ENCODE data around the gene UNC45B.
"Not testable (repeated sequence)": the region's sequence is repeated elsewhere in the genome, so short reads cannot be mapped to it uniquely, and the experiment has no call there.

Gene UNC45B

DNA sequence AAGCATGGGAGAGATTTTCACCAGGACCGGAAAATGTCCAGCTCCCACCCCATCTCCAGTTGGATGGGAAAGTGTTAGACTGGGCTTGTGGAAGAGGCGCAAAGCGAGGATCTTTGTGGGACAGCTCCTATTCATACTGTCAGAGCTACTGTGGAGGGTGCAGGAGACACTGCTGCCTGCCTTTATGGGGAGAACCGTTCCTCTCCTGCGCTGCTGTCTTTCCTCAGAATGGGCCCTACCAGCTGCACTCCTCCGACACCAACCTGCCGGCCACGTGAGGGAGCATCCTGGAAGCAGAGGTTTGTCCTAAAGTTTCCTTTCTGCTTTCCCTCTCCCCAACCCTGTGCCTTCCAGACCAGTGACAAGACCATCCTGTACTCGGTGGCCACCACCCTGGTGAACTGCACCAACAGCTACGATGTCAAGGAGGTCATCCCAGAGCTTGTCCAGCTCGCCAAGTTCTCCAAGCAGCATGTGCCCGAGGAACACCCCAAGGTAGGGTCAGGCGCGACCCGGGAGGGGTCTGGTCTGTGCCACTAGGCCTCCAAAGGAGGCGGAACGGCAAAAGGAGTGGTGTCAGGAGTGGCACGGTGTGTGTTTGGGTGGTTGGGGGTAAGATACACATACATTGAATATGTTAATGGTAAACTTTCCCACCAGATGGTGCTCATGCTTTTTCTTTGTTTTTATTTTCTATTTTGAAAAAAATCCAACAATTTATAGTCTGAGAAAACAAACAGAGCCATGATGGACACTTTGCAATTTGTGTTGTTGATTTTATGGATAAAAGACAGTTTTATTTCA is 23.6 kb downstream of the UNC45B start:
- DNase-seq (ENCODE audit: low spot score), result peak; percentile 52

DNA sequence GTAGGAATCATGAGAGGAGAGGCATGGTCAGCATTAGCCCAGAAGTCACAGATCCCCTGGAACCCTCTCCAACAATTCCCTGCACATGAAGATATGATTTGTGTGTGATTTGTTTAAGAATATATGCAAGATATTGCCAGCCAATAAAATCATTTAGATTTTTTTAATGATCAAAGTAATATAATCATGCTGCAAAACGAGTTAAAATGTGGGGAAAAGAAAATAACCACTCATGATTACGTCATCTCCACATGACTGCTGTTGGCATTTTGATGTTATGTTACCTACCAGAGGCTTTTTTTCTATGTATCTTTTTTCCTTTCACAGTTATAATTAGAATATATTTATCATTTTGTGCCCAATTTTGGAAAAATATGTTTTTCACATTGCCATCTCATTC is 24.2 kb downstream of the UNC45B start:
- no peak for DNase-seq (ENCODE audit: low spot score)

GRCh38 chr17:35172321-35172720 is 24.7 kb downstream of the UNC45B start:
- DNase-seq (ENCODE audit: low spot score), result not testable (repeated sequence)

GRCh38 chr17:35174835-35175334 is 27.3 kb downstream of the UNC45B start:
- DNase-seq (ENCODE audit: low spot score), result no peak

DNA sequence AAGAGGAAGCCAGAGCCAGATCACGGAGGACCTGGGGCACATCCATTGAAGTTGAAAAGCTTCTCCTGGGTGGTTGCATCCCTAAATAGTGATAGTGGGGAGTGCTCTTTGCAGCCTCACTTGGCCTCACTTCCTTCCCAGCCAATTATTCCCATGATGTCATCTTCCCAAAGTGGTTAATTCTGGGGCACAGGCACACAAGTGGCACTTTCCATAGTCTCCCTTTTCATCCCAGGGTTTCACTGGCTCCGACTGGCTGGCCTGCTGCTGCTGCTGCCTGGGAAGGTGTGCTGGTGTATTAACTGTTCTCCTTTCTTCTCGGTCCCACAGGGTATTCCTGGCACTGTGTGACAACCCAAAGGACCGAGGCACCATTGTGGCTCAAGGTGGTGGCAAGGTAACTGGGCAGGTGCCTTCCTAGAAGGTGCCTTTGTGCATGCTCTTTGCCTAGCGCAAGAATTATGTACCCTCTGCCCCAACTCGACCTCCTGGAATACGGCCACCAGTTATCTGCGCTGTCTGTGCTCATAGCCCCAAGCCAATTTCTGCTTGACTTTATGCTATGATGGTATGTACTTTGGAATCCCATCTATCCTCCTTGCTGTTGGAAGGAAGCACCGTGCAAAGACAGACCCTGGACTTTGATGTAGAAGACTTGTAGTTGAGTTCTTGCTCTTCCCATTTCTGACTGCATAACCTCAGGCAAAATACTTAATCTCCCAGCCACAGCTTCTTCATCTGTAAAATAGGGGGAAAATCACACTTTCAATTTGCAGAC is 28.2 kb downstream of the UNC45B start:
- DNase-seq (ENCODE audit: low spot score), result no peak

DNA sequence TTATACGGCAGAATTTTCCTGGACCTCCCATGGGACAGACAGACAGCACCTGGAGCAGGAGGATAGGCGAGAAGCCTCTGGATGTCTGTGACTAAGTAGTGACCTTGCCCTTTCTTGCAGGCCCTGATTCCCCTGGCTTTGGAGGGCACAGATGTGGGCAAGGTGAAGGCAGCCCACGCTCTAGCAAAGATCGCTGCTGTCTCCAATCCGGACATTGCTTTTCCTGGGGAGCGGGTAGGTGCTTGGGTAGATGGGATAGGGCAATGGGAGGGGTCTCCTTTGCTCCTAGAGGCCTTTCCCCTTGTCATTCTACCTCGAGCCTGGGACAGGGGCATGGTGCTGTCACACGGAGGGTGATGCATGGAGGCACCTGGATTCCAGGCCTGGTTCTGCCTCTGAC is 29.3 kb downstream of the UNC45B start:
- no peak for DNase-seq (ENCODE audit: low spot score)

GRCh38 chr17:35179379-35179778 is 31.8 kb downstream of the UNC45B start:
- DNase-seq (ENCODE audit: low spot score), result not testable (repeated sequence)

- DNase-seq (ENCODE audit: low spot score), result no peak
These were observed 35.7 kb downstream of the UNC45B start for GRCh38 chr17:35183332-35183731.

DNA sequence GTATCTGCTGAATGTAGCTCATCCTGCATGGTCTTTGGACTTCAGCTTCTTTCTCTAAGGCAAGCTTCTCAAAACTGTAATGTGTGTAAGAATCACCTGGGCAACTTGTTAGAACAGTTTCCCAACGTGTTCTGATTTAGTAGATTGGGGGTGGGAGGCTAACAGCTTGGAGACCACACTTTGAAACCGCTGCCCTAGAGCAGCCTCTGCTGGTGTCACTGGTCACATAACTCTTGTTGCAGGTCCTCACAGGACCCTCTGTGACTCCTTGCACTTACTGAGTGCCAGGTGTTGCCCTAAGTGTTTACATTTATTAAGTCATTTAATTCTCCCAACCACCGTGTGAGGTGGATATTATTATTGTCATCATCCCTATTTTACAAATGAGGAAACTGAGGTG is 36.7 kb downstream of the UNC45B start:
- DNase-seq (ENCODE audit: low spot score), result no peak

GRCh38 chr17:35185849-35186248 is 38.2 kb downstream of the UNC45B start:
- DNase-seq (ENCODE audit: low spot score), result no peak

- no peak for DNase-seq (ENCODE audit: low spot score)
These were observed 39.9 kb downstream of the UNC45B start for GRCh38 chr17:35187481-35187880.

- no peak for DNase-seq (ENCODE audit: low spot score)
These were observed 40.5 kb downstream of the UNC45B start for GRCh38 chr17:35188111-35188510.

DNA sequence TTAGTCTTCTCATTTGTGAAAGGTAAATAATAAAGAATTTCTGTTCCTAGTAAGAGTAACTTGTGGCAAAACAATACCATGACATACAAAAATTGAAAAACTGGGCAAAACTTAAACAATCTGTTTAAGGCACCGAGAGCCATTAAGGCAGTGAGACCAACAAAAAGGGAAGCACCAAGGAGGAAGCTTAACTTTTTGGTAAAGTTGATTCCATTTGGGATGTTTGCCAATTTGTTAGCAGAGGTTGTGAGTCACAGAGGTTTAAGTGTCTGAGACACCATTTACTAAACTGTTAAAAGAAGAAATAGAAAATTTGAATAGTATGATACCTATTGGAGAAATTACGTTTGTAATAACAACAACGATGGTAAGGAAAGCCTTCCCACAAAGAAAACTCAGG is 41.7 kb downstream of the UNC45B start:
- no peak for DNase-seq (ENCODE audit: low spot score)

DNA sequence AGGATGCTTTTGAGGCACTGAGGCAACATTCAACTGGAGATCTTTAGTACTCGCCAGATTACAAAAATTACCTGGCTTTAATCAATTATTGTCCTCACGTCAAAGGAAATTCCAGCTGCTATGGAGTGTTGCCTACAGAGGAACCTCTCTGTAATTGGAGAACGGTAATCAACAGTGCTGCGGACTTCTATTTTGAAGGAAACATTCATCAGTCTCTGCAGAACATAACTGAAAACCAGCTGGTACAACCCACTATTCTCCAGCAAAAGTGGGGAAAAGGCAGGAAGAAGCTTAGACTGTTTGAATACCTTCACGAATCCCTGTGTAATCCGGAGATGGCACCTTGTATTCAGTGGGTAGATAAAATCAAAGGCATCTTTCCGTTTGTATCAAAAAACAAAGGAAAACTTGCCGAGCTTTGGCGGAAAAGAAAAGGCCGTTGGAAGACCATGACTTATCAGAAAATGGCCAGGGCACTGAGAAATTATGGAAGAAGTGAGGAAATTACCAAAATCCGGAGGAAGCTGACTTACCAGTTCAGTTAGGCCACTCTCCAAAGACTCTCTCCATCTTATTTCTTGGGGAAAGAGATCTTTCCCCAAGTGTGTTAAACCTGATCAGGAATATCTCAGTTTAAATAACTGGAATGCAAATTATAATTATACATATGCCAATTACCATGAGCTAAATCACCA is 43.5 kb downstream of the UNC45B start:
- DNase-seq (ENCODE audit: low spot score), result no peak

DNA sequence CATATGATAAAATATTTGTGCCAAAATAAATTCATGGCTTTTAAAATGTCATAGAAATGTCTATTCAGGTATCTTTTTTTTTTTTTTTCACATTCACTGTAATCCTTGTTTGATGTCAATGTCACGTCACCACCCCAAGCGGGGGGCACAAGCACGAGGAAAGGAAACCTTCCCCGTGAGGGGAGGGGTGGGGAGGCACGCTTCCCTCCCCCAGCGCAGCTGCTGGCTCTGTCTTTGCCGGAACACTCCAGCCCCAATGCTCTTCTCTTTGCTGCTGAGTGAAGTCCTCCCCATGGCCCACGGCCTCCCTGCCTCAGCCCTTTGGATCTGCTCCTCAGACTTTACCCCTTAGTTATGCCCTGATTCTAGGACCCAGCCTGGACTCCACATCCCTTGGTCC is 45.1 kb downstream of the UNC45B start:
- no peak for DNase-seq (ENCODE audit: low spot score)

GRCh38 chr17:35194001-35194400 is 46.4 kb downstream of the UNC45B start, which contains the start of gene SLC35G3:
Gene SLC35G3, minus strand, starts transcription at chr17:35194393. Its CDS starts 86 bp downstream, at chr17:35194307.
- not testable (repeated sequence) for DNase-seq (ENCODE audit: low spot score)

DNA sequence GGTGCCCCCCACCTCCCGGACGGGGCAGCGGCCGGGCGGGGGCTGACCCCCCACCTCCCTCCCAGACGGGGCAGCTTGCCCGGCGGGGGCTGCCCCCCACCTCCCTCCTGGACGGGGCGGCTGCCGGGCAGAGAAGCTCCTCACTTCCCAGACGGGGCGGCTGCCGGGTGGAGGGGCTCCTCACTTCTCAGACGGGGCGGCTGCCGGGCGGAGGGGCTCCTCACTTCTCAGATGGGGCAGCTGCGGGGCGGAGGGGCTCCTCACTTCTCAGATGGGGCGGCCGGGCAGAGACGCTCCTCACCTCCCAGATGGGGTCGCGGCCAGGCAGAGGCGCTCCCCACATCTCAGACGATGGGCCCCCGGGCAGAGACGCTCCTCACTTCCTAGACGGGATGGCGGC is 47.4 kb downstream of the UNC45B start:
- DNase-seq (ENCODE audit: low spot score), result not testable (repeated sequence)

- DNase-seq (ENCODE audit: low spot score), result not testable (repeated sequence)
These were observed 55.0 kb downstream of the UNC45B start for GRCh38 chr17:35202582-35202981.

GRCh38 chr17:35210741-35211140 is 63.1 kb downstream of the UNC45B start:
- no peak for DNase-seq (ENCODE audit: low spot score)

DNA sequence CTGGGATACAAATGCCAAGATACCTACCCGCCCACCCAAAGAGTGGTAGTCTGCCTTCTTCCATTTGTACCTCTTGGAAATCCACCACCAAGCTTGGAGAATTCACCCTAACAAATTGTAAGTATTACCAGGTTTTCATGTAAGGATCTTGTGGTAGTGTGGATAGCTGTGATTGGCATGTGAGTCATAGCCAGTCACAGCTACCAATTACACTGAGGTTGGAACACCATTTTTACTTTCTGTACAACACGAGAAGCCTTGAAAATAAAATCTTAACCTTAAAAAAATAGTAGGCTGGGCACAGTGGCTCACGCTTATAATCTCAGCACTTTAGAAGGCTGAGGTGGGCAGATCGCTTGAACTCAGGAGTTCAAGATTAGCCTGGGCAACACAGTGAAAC is 65.1 kb downstream of the UNC45B start:
- no peak for DNase-seq (ENCODE audit: low spot score)

DNA sequence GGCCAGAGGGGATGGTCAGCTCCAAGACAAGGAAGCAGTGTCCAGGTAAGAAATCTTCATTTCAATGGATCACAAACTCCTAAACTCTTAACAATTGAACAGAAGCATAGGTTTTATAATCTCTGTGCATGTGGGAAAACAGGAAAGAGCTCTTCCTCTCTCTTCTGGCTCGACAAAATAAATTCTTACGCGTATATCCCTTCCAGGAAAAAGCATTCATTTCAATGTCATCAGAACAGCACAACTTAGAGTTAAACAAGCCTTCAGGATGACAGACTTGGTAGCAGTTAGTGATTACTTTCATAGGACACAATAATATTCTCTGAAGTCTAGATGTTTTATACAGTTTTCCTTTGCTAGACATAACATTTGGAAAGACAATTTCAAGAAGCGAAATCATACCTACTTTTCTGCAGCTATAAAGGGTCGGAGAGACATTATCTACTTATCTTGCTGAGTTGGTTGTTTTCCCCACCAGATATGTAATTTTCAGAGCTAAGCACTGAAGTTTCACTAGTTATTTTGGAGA is 65.9 kb downstream of the UNC45B start:
- no peak for DNase-seq (ENCODE audit: low spot score)

DNA sequence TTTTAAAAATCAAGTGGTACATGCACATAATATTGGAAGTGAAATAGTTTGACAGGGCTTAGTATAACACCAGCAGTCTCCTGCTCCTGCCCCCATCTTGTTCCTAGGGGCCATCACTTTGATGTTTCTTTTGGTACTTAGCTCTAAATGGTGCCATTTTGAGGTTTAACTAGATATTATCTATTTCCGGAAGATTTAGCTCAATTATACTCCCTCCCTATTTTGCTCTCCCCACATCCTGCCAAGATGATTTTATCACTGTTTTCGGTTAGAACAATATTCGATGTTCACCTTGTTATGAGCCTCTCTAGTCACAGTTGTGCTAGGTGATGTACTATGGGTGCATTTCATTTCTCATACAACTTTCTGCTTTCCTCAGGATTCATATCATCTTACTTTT is 66.6 kb downstream of the UNC45B start:
- no peak for DNase-seq (ENCODE audit: low spot score)

Data from AG08395 (cell line).